HG03066 (cell line): ENCODE data around the gene DEFB128.
"Not testable (repeated sequence)": the region's sequence is repeated elsewhere in the genome, so short reads cannot be mapped to it uniquely, and the experiment has no call there.

ENCODE experiments used
- ATAC-seq: cut with Tn5 transposase; IDR thresholded peaks from one replicate; pipeline ENCODE4 v1.9.1; 2021; ENCODE audit warnings: low read depth; ENCODE audit not compliant: unreplicated experiment

DEFB128 gene

GRCh38 chr20:189611-190010, at the start of gene DEFB128:
DEFB128 (minus strand) TSS chr20:189711; CDS start chr20:189623, 88 bp downstream.
- no peak for ATAC-seq

GRCh38 chr20:237929-238328, 48.4 kb upstream of the DEFB128 start:
- ATAC-seq: no peak

- no peak for ATAC-seq
Measured at GRCh38 chr20:237489-237888, 48.0 kb upstream of the DEFB128 start.

GRCh38 chr20:235891-236290, 46.4 kb upstream of the DEFB128 start:
- ATAC-seq: no peak

GRCh38 chr20:227439-228105, 38.1 kb upstream of the DEFB128 start:
- ATAC-seq: no peak

GRCh38 chr20:226958-227357, 37.4 kb upstream of the DEFB128 start, which contains the start of gene DEFB129:
DEFB129 (plus strand) TSS chr20:227258; CDS start chr20:227289, 31 bp downstream.
- no peak for ATAC-seq

- not testable (repeated sequence) for ATAC-seq
Measured at GRCh38 chr20:225879-226278, 36.4 kb upstream of the DEFB128 start.

- ATAC-seq: no peak
Measured at GRCh38 chr20:221258-221830, 31.8 kb upstream of the DEFB128 start.

- ATAC-seq: no peak
Measured at GRCh38 chr20:219290-220115, 30.0 kb upstream of the DEFB128 start.

- no peak for ATAC-seq
Measured at GRCh38 chr20:217266-217665, 27.8 kb upstream of the DEFB128 start.

- ATAC-seq: no peak
Measured at GRCh38 chr20:215796-216195, 26.3 kb upstream of the DEFB128 start.

GRCh38 chr20:214383-214782, 24.9 kb upstream of the DEFB128 start:
- no peak for ATAC-seq

GRCh38 chr20:210809-211502, 21.4 kb upstream of the DEFB128 start:
- no peak for ATAC-seq

- ATAC-seq: no peak
Measured at GRCh38 chr20:208942-209566, 19.5 kb upstream of the DEFB128 start.

- ATAC-seq: not testable (repeated sequence)
Measured at GRCh38 chr20:203630-204029, 14.1 kb upstream of the DEFB128 start.

GRCh38 chr20:199996-200395, 10.5 kb upstream of the DEFB128 start:
- ATAC-seq: no peak

- ATAC-seq: no peak
Measured at GRCh38 chr20:198225-198624, 8.7 kb upstream of the DEFB128 start.

GRCh38 chr20:187733-188132, 1.8 kb downstream of the DEFB128 start:
- ATAC-seq: no peak

GRCh38 chr20:184288-184687, 5.2 kb downstream of the DEFB128 start:
- ATAC-seq: no peak

- ATAC-seq: no peak
Measured at GRCh38 chr20:168876-169275, 20.6 kb downstream of the DEFB128 start.
